Stimulated activated effector memory CD8-positive, alpha-beta T cell treated with anti-CD3 and anti-CD28 coated beads, Interleukin-12 subunit alpha, Interleukin-12 subunit beta, amount 100 ng/mL, for 72 hours (primary cell): ENCODE measurements around the gene PDZD7.
A peak's percentile ranks its signal among the peaks of the same experiment; 100 is the strongest.
"Not testable (repeated sequence)": the region's sequence is repeated elsewhere in the genome, so short reads cannot be mapped to it uniquely, and the experiment has no call there.

Source experiments
- ATAC-seq: fragments of 150-1000 bp; cut with Tn5 transposase; 2 replicates; pipeline ENCODE4 v1.10.0; 2021
- DNase-seq, 2 donors: peaks; one replicate each; pipeline ENCODE4 v3.0.0; 2021 to 2022; ENCODE audit warnings: low spot score in 2 of 2
- H3K27ac Mint-ChIP-seq: one replicate; pipeline ENCODE4 v1.8.0; 2022; ENCODE audit warnings: mild to moderate bottlenecking, mixed read lengths
- H3K36me3 Mint-ChIP-seq: one replicate; pipeline ENCODE4 v1.8.0; 2022; ENCODE audit warnings: mild to moderate bottlenecking, mixed read lengths
- H3K4me1 Mint-ChIP-seq: one replicate; pipeline ENCODE4 v1.8.0; 2022; ENCODE audit warnings: mixed read lengths
- H3K4me3 Mint-ChIP-seq: one replicate; pipeline ENCODE4 v1.8.0; 2022; ENCODE audit warnings: mild to moderate bottlenecking, mixed read lengths
- H3K9me3 Mint-ChIP-seq: one replicate; pipeline ENCODE4 v1.8.0; 2022; ENCODE audit warnings: mixed read lengths

PDZD7 gene

DNA sequence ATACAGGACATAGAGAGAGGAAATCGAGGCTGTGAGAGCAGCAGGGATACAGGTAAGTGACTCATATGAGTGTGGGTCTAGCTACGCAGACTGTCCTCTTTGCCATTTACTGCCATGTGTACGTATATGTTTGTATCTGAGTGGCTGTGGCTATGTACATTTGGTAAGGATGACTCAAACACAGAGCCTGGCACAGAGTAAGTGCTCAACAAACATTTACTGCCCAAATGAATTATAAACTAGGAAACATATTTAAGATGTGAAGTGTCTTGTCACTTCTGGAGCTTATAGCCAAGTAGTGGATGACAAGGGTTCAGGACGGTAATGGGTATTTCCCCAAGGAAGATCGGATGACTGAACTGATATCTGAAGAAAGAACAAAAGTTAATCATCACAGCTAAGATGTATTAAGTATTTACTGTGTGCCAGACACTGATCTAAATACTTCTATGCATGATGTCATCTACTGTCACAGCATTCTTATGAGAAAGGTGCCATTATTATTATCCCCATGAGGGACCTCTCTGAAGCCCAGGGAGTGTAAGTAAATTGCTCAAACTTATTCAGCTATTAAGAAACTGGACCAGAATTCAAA is 49.7 kb downstream of the PDZD7 start:
- no peak for ATAC-seq
- Mint-ChIP-seq H3K4me1 (peaks cover 20% of the 10 kb centered on the region), H3K27ac (no peak overlapping the region), H3K9me3 (no peaks in the 10 kb centered on the region), H3K4me3 (no peak overlapping the region), H3K36me3 (peaks cover 33% of the 10 kb centered on the region)
- DNase-seq, result no peak

DNA sequence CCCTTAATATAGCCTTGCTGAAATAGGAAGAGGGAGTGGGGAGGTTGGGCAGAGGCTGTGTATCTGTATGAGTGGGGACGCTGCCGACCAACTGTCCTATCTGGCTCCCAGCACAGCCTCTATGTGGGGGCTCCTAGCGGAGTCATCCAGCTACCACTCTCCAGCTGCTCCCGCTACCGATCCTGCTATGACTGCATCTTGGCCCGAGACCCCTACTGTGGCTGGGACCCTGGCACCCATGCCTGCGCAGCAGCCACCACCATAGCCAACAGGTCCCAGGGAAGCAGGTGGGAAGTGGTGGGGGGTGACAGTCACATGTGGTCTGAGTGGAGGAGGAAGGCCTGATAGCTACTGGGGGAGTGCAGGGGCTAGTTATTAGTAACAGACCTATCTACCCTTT is 50.2 kb downstream of the PDZD7 start:
- peaks cover 15% of the 10 kb centered on the region for H3K4me1 Mint-ChIP-seq
- H3K36me3 Mint-ChIP-seq, result peaks cover 29% of the 10 kb centered on the region
- DNase-seq (no peak), ATAC-seq (no peak)
- H3K9me3 Mint-ChIP-seq, result no peaks in the 10 kb centered on the region
- peak overlapping the region; percentile 33 for H3K27ac Mint-ChIP-seq
- no peak overlapping the region for H3K4me3 Mint-ChIP-seq

DNA sequence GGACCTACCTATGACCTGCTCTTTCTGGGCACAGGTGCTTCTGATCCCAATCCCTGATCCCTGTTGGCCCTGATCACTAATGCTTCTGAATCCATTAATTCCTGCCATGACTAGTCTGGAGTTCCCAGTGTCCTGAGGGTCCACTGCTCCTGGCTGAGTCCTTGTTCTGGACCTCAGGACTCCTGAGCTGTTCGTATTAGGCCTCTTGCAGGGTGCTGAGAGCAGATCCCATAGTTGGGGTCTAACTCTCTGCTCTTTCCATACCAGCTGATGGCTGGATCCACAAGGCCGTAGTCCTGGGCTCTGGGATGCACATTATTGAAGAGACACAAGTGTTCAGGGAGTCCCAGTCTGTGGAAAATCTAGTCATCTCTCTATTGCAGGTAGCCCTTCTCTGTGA is 50.6 kb downstream of the PDZD7 start:
- Mint-ChIP-seq H3K9me3 (no peaks in the 10 kb centered on the region), H3K4me3 (no peak overlapping the region), H3K36me3 (peaks cover 25% of the 10 kb centered on the region), H3K4me1 (peaks cover 11% of the 10 kb centered on the region), H3K27ac (peak overlapping the region; percentile 33)
- ATAC-seq (no peak), DNase-seq (no peak)

DNA sequence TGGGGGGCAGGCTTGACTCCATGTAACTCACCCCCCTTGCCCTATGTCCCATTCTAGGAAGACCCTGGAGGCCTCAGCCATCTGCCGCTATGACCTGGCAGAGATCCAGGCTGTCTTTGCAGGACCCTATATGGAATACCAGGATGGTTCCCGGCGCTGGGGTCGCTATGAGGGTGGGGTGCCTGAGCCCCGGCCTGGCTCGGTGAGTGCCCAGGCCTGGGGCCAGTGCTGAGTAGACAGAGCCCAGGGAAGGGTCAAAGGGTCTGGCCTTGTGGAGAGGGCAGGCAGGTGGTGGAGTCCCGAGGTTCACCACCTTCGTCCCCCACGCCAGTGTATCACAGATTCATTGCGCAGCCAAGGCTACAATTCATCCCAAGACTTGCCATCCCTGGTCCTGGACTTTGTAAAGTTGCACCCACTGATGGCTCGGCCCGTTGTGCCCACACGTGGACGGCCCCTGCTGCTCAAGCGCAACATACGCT is 51.1 kb downstream of the PDZD7 start:
- Mint-ChIP-seq H3K27ac (peak overlapping the region; percentile 33), H3K4me3 (no peak overlapping the region), H3K36me3 (peaks cover 23% of the 10 kb centered on the region), H3K4me1 (peaks cover 10% of the 10 kb centered on the region), H3K9me3 (no peaks in the 10 kb centered on the region)
- DNase-seq (no peak), ATAC-seq (no peak)

DNA sequence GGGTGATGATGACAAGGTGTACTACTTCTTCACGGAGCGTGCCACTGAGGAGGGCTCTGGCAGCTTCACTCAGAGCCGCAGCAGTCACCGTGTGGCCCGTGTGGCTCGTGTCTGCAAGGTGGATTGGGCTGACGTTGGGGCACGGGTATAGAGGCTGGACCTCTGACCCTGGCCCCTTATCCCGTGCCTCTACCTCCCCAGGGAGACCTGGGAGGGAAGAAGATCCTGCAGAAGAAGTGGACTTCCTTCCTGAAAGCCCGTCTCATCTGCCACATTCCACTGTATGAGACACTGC is 52.1 kb downstream of the PDZD7 start:
- DNase-seq (no peak), ATAC-seq (no peak)
- no peak overlapping the region for H3K4me3 Mint-ChIP-seq
- H3K36me3 Mint-ChIP-seq, result peaks cover 14% of the 10 kb centered on the region
- no peaks in the 10 kb centered on the region for H3K4me1 Mint-ChIP-seq
- no peak overlapping the region for H3K27ac Mint-ChIP-seq
- H3K9me3 Mint-ChIP-seq, result no peaks in the 10 kb centered on the region

DNA sequence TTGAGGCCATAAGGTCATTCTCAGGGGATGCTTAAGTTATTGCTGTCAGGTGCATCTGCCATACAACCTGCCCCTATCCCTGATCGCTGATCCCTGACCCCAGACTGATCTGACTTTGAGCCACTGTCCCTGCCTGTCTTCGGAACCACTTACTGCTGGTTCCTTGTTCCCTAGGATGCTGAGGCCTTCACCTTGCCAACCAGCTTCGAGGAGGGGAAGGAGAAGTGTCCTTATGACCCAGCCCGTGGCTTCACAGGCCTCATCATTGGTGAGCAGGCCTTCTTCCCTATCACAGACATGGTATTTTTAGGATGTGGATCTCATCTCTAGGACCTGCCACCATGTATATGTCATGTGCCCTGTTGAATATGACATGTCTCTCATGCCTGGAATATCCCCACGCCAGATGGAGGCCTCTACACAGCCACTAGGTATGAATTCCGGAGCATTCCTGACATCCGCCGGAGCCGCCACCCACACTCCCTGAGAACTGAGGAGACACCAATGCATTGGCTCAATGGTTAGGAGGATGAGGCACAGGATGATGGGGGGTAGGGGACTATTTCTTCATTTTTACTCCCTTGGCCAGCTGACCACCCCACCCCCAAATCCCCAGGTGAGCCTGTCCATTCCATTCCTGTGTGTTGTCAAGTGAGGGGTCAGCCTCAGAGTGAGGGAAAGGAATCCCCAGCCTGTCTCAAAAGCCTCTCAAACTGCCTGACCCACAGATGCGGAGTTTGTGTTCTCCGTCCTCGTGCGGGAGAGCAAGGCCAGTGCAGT is 52.6 kb downstream of the PDZD7 start:
- Mint-ChIP-seq H3K36me3 (peaks cover 14% of the 10 kb centered on the region), H3K4me3 (no peak overlapping the region), H3K9me3 (no peaks in the 10 kb centered on the region), H3K4me1 (no peaks in the 10 kb centered on the region), H3K27ac (no peak overlapping the region)
- DNase-seq (no peak), ATAC-seq (no peak)

DNA sequence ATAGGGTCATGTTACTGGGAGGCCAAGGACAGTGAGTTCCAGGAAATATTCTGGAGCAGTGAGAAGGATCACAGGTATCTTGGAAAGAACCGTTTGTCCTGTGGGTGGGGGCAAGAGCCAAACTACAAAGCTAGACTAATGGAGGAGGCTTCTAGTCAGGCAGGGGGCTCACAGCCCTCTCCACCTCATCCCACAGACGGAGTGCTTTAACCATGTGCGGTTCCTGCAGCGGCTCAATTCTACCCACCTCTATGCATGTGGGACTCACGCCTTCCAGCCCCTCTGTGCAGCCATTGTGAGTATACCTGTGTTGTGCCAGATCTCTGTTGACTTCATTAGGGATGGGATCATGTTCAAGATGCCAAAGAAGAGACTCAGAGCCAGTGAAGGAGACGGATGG is 53.5 kb downstream of the PDZD7 start:
- ATAC-seq, result no peak

DNA sequence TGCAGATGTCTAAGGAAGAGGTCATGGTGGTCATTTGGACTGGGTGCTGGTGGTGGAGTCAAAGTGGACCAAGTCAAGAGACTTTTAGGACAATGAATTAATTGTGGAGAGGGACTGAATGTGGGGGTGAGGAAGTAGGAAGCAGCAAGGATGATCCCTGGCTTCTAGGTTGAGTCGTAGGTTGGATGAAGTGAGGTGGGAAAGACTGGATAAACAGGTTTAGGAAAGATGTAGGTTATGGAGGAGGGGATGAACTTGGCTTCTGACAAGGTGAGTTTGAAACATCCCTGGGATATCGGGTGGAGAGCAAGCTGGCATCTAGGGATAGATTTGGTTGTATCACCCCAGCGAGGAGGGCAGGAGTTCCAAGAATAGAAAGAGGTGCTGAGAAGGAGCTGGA is 54.0 kb downstream of the PDZD7 start:
- Mint-ChIP-seq H3K36me3 (peaks cover 7% of the 10 kb centered on the region), H3K9me3 (no peaks in the 10 kb centered on the region), H3K27ac (peak overlapping the region; percentile 8), H3K4me1 (peaks cover 6% of the 10 kb centered on the region), H3K4me3 (no peak overlapping the region)
- DNase-seq (no peak), ATAC-seq (no peak)

More for the DNA sequence above, 53.5 kb downstream of the PDZD7 start:
- H3K36me3 Mint-ChIP-seq, result peaks cover 12% of the 10 kb centered on the region
- H3K27ac Mint-ChIP-seq, result peak overlapping the region; percentile 8
- H3K4me3 Mint-ChIP-seq, result no peak overlapping the region
- H3K9me3 Mint-ChIP-seq, result no peaks in the 10 kb centered on the region
- peaks cover 5% of the 10 kb centered on the region for H3K4me1 Mint-ChIP-seq
- DNase-seq, result no peak

DNA sequence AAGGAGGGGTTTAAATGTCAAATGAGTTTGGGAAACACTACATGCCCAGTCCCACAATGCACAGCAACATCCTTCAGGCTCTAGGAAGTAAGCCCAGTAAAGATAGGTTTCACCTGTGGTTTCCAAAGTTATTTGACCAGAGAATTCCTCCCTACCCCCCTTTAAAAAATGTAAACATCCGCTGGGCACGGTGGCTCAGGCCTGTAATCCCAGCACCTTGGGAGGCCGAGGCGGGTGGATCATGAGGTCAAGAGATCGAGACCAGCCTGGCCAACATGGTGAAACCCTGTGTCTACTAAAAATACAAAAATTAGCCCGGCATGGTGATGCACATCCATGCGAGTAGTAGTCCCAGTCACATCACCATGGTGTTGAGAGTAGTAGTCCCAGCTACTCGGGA is 55.5 kb downstream of the PDZD7 start:
- H3K9me3 Mint-ChIP-seq, H3K4me3 Mint-ChIP-seq, ATAC-seq, DNase-seq, H3K27ac Mint-ChIP-seq, H3K4me1 Mint-ChIP-seq, H3K36me3 Mint-ChIP-seq: not testable (repeated sequence)

DNA sequence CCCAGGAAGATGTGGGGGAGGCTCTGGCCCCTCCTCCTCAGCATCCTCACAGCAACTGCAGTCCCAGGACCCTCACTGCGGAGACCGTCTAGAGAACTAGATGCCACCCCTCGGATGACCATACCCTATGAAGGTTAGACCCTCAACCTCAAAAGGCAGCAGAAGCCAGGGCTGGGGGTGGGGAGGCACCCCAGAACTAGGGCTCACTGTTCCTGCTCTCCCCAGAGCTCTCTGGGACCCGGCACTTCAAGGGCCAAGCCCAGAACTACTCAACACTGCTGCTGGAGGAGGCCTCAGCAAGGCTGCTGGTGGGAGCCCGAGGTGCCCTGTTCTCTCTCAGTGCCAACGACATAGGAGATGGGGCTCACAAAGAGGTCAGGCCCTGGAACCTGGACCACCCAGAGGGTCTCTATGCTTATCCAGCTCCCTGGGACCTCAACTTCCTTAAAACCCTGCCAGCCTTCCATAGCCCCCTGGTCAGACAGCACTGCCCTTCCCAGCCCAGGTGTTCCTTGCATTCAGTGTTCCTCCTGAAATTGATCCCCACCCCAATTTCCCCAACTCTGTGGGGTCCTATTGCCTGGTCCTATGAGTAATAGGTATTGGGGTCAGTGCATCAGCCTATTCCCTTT is 57.9 kb downstream of the PDZD7 start:
- H3K9me3 Mint-ChIP-seq, result no peaks in the 10 kb centered on the region
- no peak overlapping the region for H3K27ac Mint-ChIP-seq
- H3K4me3 Mint-ChIP-seq, result no peak overlapping the region
- DNase-seq, result no peak
- ATAC-seq, result no peak
- H3K4me1 Mint-ChIP-seq, result peaks cover 27% of the 10 kb centered on the region
- no peaks in the 10 kb centered on the region for H3K36me3 Mint-ChIP-seq

DNA sequence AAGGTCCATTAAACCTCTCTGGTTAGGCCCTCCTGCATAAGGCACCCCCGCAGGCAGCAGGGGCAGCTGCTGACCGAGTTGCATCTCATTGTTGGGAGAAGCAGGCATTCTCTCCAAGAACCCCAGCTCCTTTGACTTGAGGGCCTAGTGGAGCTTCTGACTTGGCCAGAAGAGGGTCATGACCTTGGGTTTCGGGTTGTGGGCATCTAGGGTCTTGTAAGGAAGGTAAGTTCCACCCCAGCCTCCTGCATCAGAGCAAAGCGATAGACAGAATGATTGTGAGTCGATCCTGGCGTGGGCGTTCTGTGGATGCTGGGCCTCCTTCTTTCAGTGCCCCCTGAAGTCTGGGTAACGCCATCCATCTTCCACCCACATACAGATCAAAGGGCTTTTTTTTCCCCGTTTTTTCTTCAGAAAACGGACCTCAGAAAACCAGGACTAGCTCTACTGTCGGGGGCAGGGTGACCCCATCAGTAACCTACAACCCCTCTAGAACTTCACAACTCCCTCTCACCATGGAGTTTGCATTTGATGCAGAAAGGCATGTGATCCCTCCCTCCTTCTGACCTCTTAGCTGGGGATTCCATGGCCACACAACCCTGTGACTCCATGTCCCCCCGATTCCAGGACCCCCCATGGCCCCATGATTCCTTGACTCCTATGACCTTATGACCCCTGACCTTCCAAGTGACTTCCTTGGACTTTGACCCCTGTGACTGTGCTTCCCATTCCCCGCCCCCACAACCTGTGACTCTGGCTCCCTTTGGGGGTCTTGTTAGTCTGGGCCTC is 58.6 kb downstream of the PDZD7 start:
- H3K9me3 Mint-ChIP-seq, result no peaks in the 10 kb centered on the region
- H3K4me3 Mint-ChIP-seq, result no peak overlapping the region
- no peaks in the 10 kb centered on the region for H3K36me3 Mint-ChIP-seq
- DNase-seq, result no peak
- no peak overlapping the region for H3K27ac Mint-ChIP-seq
- no peak for ATAC-seq
- H3K4me1 Mint-ChIP-seq, result peaks cover 27% of the 10 kb centered on the region

DNA sequence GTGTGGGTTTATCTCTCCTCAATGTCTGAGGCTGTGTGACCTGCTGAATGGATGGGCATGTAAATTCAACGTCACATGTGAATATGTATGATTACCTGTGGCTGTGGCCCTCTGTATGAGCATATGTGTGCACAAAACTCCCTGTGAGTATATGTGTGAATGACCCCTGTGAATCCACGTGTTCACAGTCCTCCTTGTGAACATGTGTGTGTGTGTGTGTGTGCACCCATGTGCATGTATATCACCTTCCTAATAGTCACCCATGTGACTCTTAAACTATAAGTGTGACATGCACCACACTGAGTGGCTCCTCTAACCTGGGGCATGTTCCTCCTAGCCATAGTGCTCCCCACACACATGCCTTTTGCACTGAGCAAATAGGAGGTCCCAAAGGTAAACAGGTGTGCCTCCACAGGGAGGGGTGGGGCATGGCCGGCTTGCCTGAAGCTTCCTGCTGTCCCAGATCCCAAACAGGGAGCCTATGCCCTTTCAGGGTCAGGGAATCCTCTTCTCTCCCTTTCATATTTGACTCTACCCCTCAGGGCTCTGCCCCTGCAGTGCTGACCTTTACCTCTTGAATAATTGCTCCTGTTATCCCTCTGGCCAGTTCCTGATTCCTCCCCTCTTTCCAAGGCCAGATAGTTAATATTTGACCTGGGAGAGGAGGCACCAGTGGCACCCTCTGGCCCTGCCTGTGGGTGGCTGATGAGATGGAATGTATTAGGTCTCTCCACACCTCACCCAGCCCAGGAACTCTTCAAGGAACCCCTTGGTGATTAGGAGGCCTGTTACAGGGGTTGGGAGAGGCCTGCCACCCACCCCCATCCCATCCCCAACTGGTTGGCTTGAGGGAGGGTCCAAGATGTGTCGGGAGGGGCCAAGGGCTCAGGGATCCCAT is 59.8 kb downstream of the PDZD7 start:
- no peak for DNase-seq
- peak; percentile 11 for ATAC-seq
- H3K4me1 Mint-ChIP-seq, result peaks cover 27% of the 10 kb centered on the region
- H3K36me3 Mint-ChIP-seq, result no peaks in the 10 kb centered on the region
- H3K27ac Mint-ChIP-seq, result no peak overlapping the region
- peak overlapping the region; percentile 60 for H3K4me3 Mint-ChIP-seq
- no peaks in the 10 kb centered on the region for H3K9me3 Mint-ChIP-seq

DNA sequence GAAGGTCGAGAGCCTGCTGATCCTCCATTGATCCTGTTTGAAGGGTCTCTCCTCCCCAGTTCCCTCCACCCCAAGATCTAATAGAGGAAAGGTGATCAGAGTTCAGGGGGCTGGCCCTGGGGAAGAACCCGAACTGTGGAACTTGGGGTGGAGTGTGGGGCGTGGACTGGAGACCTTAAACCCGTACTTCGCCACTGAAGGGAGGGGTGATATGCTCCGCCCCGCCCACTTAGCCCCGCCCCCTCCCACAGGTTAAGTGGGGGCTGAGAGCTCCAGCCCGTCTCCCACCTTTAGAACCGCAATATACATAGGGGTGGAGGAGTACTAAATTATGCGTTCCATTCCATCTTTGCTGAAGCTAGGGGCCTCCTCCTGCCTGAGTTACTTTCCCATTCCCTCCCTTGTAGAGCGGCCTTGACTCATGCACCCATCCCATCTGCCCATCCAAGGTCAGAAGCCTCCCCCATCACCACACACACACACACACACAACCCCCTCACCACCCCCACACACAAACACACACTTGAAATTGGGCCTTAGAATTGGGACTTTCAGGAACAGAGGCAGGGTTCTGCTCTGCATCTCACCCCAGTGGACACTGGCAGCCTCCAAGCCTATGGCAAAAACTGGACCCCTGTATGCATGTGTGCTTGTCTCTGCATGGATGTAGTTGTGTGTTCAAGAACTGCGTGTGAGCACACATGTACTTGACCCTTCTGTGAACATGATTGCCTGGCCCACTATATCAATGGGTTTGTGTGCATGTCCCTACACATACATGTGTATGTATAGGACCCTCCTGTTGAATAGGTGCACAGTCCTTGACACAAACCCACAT is 60.6 kb downstream of the PDZD7 start:
- no peak for DNase-seq

More for the DNA sequence above, 60.6 kb downstream of the PDZD7 start:
- Mint-ChIP-seq H3K27ac (no peak overlapping the region), H3K4me1 (peaks cover 27% of the 10 kb centered on the region), H3K36me3 (peaks cover 6% of the 10 kb centered on the region), H3K4me3 (peak overlapping the region; percentile 60), H3K9me3 (no peaks in the 10 kb centered on the region)
- no peak for ATAC-seq
